Panc1 (cell line): ENCODE measurements around the gene RAD23A. TPM values are rescaled to one million over a fixed set of nuclear protein-coding genes. Genes with fewer than 3 reads are reported as not detected.
A peak's percentile ranks its signal among the peaks of the same experiment; 100 is the strongest.

Experiments used
- ATAC-seq: fragments of 200-7000 bp; cut with Tn5 transposase; 2 replicates; pipeline ENCODE4 v1.9.1; 2020; ENCODE audit warnings: mild to moderate bottlenecking, moderate library complexity
- BruUV-seq: library from RNA; stranded (reverse); fragments of 400-500 nt; replicated peaks from 2 replicates; lab custom pipeline; 2021; lab: Mats Ljungman, UMichigan
- CTCF ChIA-PET: fragments of 300-600 bp; sonication (Branson Sonifier 250); formaldehyde crosslinking; loops from one replicate; lab custom pipeline; 2022; ENCODE audit warnings: antibody characterized with exemption; lab: Charles Lee
- POLR2A ChIA-PET: fragments of 300-600 bp; sonication (Branson Sonifier 250); formaldehyde crosslinking; loops from one replicate; lab custom pipeline; 2022; ENCODE audit warnings: antibody characterized with exemption; lab: Charles Lee
- DNase-seq: peaks from one replicate; pipeline ENCODE4 v3.0.0-alpha.2; 2010; ENCODE audit warnings: low read depth, low spot score
- H3K27ac ChIP-seq: 2 replicates; pipeline ENCODE4 v1.5.1; 2011; ENCODE audit warnings: mild to moderate bottlenecking, low read length, inconsistent platforms
- H3K27me3 ChIP-seq: fragments of 200-500 bp; sonication (Bioruptor generic); 2 replicates; pipeline ENCODE4 v1.6.0; 2014; ENCODE audit warnings: low read length, inconsistent platforms; ENCODE audit not compliant: control insufficient read depth, insufficient read depth
- H3K36me3 ChIP-seq: fragments of 200-500 bp; sonication (Bioruptor generic); 2 replicates; pipeline ENCODE4 v1.5.1; 2014; ENCODE audit warnings: inconsistent platforms, mild to moderate bottlenecking, low read length, moderate library complexity; ENCODE audit not compliant: control insufficient read depth, insufficient read depth
- H3K4me1 ChIP-seq: 2 replicates; pipeline ENCODE4 v1.5.1; 2011; ENCODE audit warnings: inconsistent platforms, mild to moderate bottlenecking, low read length, moderate library complexity; ENCODE audit not compliant: control insufficient read depth, insufficient read depth
- H3K4me3 ChIP-seq, 2 experiments: 2 replicates each; pipeline ENCODE4 v1.5.1; 2011 to 2012; ENCODE audit warnings: low read depth in 2 of 2, low read length in 2 of 2, mild to moderate bottlenecking in 2 of 2, inconsistent platforms in 1 of 2, moderate library complexity in 1 of 2
- H3K9me3 ChIP-seq: fragments of 200-500 bp; sonication (Bioruptor generic); 2 replicates; pipeline ENCODE4 v1.5.1; 2014; ENCODE audit warnings: low read depth, mild to moderate bottlenecking, inconsistent platforms, low read length, moderate library complexity; ENCODE audit not compliant: control insufficient read depth, insufficient read depth
- POLR2AphosphoS5 ChIP-seq: IDR thresholded peaks from 2 replicates; pipeline ENCODE4 v1.6.1; 2012; ENCODE audit warnings: mild to moderate bottlenecking, low read depth, low read length, moderate library complexity
- SIN3A ChIP-seq: IDR thresholded peaks from 2 replicates; pipeline ENCODE4 v1.6.1; 2012; ENCODE audit warnings: low read depth, mild to moderate bottlenecking, low read length, moderate library complexity, borderline replicate concordance; ENCODE audit not compliant: insufficient read depth
- TCF7L2 ChIP-seq: IDR thresholded peaks from 2 replicates; pipeline ENCODE4 v1.6.1; 2011; ENCODE audit warnings: mild to moderate bottlenecking, low read depth, low read length, inconsistent platforms
- in situ Hi-C: cut with HindIII; loops from 2 replicates; pipeline ENCODE4 v1.10.0; 2016; ENCODE audit warnings: low sequenced_read_pairs, low pct_unique_long_range_greater_than_20kb
- intact Hi-C: fragments of 100-400 bp; cut with micrococcal nuclease; formaldehyde crosslinking; loops from one replicate; pipeline ENCODE4 v1.10.0; 2022; ENCODE audit not compliant: unreplicated experiment
- total RNA-seq: library from RNA; stranded (reverse); gene quantifications from one replicate; pipeline ENCODE4 v1.2.1, GENCODE V29; 2021; ENCODE audit not compliant: unreplicated experiment
- TF ChIP-seq, protein P1 (sequence below), 2 experiments: IDR thresholded peaks; 2 replicates each; pipeline ENCODE4 v1.6.1; 2011 to 2012; ENCODE audit warnings: low read depth in 2 of 2, control low read depth in 1 of 2, low read length in 1 of 2, mild to moderate bottlenecking in 1 of 2, moderate library complexity in 1 of 2; ENCODE audit not compliant: insufficient read depth in 1 of 2
- TF ChIP-seq, protein P2 (sequence below): fragments of 450-650 bp; IDR thresholded peaks from 2 replicates; pipeline ENCODE4 v1.5.1; 2017; ENCODE audit warnings: mild to moderate bottlenecking

The RAD23A gene
- total RNA-seq, 1 experiment from 2014 or later: 111 TPM

DNA sequence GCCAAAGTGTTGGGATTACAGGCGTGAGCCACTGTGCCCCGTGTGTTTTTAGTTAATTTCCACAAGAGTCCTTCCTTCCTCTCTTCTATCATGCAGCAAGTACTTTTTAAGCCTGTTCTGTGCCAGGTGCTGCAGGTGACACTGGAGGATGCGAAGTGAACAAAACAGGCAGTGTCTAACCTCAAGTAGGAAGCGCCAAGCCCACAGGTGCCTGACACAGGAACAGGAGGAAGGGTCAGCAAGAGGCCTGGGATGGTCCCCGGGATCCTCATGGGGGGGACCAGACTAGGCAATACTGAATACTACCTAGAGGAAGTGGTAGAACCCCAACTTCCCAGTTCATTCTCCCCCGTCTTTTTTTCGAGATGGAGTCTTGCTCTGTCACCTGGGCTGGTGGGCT is 9.1 kb upstream of the RAD23A start:
- BruUV-seq: no TSS peak
- TF ChIP-seq TCF7L2 (no peak), SIN3A (no peak), POLR2AphosphoS5 (no peak)
- TF ChIP-seq, protein P1, sequence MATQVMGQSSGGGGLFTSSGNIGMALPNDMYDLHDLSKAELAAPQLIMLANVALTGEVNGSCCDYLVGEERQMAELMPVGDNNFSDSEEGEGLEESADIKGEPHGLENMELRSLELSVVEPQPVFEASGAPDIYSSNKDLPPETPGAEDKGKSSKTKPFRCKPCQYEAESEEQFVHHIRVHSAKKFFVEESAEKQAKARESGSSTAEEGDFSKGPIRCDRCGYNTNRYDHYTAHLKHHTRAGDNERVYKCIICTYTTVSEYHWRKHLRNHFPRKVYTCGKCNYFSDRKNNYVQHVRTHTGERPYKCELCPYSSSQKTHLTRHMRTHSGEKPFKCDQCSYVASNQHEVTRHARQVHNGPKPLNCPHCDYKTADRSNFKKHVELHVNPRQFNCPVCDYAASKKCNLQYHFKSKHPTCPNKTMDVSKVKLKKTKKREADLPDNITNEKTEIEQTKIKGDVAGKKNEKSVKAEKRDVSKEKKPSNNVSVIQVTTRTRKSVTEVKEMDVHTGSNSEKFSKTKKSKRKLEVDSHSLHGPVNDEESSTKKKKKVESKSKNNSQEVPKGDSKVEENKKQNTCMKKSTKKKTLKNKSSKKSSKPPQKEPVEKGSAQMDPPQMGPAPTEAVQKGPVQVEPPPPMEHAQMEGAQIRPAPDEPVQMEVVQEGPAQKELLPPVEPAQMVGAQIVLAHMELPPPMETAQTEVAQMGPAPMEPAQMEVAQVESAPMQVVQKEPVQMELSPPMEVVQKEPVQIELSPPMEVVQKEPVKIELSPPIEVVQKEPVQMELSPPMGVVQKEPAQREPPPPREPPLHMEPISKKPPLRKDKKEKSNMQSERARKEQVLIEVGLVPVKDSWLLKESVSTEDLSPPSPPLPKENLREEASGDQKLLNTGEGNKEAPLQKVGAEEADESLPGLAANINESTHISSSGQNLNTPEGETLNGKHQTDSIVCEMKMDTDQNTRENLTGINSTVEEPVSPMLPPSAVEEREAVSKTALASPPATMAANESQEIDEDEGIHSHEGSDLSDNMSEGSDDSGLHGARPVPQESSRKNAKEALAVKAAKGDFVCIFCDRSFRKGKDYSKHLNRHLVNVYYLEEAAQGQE (IDR thresholded peaks at IDR 0.05; ENCODE audit: insufficient read depth in 1 of 2, low read depth in 2 of 2, low read length in 1 of 2): no peak
- TF ChIP-seq, protein P2, sequence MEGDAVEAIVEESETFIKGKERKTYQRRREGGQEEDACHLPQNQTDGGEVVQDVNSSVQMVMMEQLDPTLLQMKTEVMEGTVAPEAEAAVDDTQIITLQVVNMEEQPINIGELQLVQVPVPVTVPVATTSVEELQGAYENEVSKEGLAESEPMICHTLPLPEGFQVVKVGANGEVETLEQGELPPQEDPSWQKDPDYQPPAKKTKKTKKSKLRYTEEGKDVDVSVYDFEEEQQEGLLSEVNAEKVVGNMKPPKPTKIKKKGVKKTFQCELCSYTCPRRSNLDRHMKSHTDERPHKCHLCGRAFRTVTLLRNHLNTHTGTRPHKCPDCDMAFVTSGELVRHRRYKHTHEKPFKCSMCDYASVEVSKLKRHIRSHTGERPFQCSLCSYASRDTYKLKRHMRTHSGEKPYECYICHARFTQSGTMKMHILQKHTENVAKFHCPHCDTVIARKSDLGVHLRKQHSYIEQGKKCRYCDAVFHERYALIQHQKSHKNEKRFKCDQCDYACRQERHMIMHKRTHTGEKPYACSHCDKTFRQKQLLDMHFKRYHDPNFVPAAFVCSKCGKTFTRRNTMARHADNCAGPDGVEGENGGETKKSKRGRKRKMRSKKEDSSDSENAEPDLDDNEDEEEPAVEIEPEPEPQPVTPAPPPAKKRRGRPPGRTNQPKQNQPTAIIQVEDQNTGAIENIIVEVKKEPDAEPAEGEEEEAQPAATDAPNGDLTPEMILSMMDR: no peak
- ChIA-PET POLR2A (no interaction called here), CTCF (no interaction called here)
- Histone ChIP-seq H3K4me3 (no peak overlapping the region), H3K27me3 (no peaks in the 10 kb centered on the region), H3K36me3 (peaks cover 25% of the 10 kb centered on the region), H3K4me1 (peaks cover 23% of the 10 kb centered on the region), H3K9me3 (no peaks in the 10 kb centered on the region), H3K27ac (no peak overlapping the region; the same call in 1 of the 2 replicates)
- ATAC-seq (no peak), DNase-seq (no peak)
- in situ Hi-C loops (no loop called here), intact Hi-C loops (no loop called here)

DNA sequence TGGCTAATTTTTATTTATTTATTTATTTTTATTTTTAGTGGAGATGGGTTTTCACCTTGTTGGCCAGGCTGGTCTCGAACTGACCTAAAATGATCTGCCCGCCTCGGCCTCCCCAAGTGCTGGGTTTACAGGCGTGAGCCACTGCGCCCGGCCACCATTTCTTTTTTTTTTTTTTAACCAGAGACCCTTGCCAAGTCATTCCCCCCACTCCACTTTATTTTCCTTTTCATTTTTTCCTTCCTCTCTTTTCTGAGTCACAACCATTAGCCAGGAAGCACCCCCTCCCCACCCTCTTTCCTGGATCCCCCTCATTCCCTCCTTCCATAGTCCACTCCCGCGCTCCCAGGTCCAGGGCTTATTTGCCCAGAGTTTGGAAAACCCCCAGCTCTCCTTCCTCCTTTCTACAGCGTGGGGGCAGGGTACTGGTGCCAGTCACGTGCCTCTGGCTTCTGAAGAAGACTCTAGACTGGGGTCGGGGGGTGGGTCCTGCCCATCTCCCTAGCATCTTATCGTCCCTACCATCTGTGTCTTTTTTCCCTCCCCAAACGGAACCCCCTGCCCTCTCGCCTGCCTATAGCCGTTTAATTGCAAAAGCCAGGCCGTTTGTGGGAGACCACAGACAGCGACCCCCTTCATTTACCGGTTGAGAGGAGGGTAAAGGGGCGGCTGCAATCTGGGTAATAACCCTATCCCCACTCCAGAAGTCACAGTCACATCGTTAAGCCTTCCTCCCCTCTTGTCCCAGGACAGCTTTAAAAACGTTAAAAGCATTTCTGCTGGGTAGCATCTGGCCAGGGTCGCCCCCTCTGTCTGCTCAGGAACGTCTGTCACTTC is 8.4 kb upstream of the RAD23A start:
- no TSS peak for BruUV-seq
- TF ChIP-seq POLR2AphosphoS5 (no peak), TCF7L2 (no peak), SIN3A (no peak)
- TF ChIP-seq, protein P1 (IDR thresholded peaks at IDR 0.05; ENCODE audit: insufficient read depth in 1 of 2, low read depth in 2 of 2, low read length in 1 of 2): no peak
- TF ChIP-seq, protein P2: no peak
- Histone ChIP-seq H3K36me3 (peaks cover 25% of the 10 kb centered on the region), H3K4me1 (peaks cover 21% of the 10 kb centered on the region), H3K27ac (peak overlapping the region; percentile 93), H3K27me3 (no peaks in the 10 kb centered on the region), H3K4me3 (peak overlapping the region; percentile 62 to 97), H3K9me3 (no peaks in the 10 kb centered on the region)
- CTCF ChIA-PET: interaction anchor here (0.5 to 0.6 kb wide), 2 partner anchors 17 to 138 kb away, joined by 3 read pairs; no protein-coding TSS in a partner anchor
- DNase-seq (no peak), ATAC-seq (no peak)
- POLR2A ChIA-PET: no interaction called here
- in situ Hi-C loops: no loop called here
- intact Hi-C loops: no loop called here
